Pons (tissue), 1 donor: Measurements from ENCODE around the gene HIRA.

Source experiments
- DNase-seq: peaks from one replicate; pipeline ENCODE4 v3.0.0-alpha.2; 2016; ENCODE audit warnings: low spot score

HIRA gene, protein sequence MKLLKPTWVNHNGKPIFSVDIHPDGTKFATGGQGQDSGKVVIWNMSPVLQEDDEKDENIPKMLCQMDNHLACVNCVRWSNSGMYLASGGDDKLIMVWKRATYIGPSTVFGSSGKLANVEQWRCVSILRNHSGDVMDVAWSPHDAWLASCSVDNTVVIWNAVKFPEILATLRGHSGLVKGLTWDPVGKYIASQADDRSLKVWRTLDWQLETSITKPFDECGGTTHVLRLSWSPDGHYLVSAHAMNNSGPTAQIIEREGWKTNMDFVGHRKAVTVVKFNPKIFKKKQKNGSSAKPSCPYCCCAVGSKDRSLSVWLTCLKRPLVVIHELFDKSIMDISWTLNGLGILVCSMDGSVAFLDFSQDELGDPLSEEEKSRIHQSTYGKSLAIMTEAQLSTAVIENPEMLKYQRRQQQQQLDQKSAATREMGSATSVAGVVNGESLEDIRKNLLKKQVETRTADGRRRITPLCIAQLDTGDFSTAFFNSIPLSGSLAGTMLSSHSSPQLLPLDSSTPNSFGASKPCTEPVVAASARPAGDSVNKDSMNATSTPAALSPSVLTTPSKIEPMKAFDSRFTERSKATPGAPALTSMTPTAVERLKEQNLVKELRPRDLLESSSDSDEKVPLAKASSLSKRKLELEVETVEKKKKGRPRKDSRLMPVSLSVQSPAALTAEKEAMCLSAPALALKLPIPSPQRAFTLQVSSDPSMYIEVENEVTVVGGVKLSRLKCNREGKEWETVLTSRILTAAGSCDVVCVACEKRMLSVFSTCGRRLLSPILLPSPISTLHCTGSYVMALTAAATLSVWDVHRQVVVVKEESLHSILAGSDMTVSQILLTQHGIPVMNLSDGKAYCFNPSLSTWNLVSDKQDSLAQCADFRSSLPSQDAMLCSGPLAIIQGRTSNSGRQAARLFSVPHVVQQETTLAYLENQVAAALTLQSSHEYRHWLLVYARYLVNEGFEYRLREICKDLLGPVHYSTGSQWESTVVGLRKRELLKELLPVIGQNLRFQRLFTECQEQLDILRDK

DNA sequence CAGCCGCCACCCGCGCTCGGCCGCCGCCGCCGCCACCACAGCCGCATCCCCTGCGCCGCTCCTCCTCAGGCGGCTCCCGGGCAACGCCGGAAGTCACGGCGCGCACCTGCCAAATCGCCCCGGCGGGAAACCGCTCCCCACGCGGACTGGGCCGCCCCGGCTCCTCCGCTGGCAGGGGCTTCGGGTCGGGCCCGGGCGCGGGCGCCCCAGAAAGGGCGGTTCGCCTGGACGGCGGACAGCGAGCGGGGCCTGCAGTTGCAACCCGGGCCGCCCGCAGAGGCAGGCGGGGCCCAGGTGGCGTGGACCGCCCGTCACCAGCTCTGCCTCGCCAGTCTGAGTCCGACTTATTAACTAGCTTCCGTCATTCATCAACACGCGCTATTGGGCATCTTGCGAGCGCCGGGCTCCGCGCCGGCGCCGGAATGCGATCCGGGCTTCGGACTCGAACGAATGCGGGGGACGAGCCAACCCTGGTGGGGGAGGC, at the start of gene HIRA:
Gene HIRA, minus strand, starts transcription at position 85 of the 484 bp plus-strand sequence. CDS start 257 bp downstream, outside the sequence.
- peak; percentile 76 for DNase-seq

DNA sequence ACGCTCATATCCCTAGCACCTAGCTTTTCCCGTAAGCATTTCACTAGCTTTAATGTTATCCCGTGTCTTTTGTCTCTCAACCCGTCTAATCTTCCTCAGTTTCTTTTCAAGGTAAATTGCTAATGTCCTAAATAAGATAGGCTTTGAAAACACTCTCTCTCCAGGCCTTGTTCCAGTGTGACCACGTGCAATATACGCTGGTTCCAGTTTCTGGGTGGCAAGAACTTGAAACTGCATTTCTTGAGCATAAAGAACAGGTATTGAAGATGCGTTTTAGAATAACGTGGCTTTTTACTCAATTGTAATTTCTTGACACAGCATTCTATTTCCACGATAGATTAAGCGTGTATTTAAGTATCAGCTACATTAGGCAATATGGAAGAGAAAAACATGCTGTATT, 49.3 kb upstream of the HIRA start:
- DNase-seq: no peak

DNA sequence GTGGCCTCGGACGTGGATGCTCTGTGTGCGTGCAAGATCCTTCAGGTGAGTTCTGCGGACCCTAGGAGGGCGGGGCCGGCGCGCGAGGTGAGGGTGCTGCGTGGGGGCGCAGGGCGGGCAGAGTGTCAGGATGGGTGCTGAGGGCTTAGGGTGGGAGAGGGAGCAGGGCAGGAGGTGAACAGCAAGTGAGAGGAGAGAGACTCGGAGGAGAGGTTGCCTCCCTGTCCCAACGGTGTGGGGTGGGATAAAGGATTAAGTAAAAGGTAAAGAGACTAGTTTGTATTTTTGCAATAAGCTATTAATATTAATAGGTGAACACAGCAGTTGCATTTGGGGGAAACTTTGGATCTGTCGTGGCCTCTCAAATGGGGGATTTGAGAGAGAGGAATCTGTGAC, 48.6 kb upstream of the HIRA start:
- DNase-seq: no peak

DNA sequence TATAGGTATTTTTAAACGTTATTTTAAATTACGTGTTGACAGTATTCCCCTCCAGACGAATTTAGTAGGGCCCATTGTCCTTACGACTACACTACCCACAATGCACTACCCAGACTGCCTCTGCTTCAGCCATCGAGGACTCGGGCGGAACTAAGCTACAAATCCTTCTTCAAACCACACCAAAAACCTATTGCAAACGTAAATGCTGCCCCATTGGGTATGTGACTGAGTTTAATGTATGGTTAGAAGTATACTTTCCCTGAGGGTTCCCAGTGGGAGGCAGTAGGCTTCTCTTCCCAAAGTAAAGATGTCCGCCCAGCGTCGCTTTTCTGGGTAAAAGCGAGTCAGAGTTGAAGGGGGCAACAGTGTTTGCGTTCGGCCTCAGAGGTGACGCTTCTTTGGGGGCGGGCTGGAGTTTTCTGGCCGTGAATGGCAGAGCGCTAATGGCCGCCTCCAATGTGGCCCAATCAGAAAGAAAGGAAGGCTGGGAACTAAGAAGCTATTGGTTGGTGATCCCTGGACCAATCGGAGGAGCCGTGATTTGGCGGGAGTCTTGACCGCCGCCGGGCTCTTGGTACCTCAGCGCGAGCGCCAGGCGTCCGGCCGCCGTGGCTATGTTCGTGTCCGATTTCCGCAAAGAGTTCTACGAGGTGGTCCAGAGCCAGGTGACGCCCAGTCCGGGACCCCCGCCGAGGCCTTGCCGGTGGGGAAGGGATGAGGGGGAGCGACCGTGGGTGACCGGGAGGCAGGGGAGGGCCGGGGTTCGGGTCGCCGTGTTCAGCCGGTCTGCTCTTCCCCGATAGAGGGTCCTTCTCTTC, 48.0 kb upstream of the HIRA start, which contains the start of gene CDC45:
Gene CDC45, plus strand, starts transcription at position 566 of the 818 bp plus-strand sequence. Its CDS starts 49 bp downstream, at position 615.
- peak; percentile 99 for DNase-seq

DNA sequence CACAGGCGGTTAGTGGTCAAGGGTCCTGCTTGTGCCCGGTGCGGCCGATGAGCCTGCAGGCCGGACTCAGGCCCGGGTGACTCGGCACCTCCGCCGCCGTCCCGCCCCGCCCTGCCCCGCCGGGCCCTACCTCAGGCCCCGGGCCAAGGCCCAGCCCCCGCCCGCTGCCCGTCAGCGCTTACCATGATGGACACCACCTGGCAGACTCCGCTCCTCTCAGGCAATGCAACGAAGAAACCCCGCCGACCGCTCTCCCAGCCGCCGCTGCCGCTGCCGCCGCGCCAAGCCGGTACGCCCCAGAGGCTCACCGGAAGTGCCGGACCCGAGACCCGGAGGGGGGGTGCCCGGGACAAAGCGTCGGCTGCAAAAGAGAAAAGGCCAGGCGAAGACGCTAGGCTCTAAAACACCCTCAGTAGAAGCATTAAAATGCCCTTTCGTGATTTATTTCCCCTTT, 47.4 kb upstream of the HIRA start, which contains the start of gene UFD1:
Gene UFD1, minus strand, starts transcription at position 293 of the 454 bp plus-strand sequence. Its CDS starts 108 bp downstream, at position 185.
- no peak for DNase-seq

DNA sequence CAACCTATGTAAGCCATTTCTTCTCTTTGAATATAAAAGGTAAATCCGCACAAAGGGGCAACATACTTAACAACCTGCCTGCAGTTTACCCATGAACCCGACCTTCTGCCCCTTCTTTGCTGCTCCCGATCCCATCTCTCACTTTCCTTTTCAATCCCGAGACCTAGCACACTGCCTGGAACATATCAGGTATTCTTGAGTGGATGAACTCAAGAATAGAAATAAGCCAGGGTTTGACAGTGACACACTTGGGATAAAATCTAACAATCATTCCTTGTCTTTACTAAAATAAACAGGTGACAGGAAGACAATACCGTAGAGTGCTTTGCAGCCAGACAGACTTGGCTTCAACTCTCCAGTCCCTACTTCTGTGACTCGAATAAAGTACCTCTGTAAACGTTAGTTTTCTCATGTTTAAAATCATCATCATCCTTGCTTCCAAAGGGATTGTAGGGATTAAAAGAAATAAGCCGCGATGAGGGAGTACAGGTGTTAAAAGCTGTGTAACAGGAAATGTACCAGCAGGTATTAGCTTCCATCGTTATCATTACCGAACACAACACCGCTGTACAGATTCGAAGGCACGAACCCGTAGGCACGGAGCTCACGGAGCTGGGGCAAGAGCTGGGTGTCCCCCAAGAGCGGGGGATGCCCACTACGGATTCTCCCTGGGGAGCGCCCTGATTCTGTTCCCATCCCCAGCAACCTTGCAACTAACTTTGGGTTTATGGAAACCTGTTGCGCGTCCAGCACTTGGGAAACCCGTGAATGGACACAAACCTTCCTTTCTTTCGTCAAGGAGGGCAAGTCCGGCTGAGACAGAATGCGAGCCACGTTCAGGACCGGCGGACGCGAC, 46.7 kb upstream of the HIRA start:
- DNase-seq: no peak

DNA sequence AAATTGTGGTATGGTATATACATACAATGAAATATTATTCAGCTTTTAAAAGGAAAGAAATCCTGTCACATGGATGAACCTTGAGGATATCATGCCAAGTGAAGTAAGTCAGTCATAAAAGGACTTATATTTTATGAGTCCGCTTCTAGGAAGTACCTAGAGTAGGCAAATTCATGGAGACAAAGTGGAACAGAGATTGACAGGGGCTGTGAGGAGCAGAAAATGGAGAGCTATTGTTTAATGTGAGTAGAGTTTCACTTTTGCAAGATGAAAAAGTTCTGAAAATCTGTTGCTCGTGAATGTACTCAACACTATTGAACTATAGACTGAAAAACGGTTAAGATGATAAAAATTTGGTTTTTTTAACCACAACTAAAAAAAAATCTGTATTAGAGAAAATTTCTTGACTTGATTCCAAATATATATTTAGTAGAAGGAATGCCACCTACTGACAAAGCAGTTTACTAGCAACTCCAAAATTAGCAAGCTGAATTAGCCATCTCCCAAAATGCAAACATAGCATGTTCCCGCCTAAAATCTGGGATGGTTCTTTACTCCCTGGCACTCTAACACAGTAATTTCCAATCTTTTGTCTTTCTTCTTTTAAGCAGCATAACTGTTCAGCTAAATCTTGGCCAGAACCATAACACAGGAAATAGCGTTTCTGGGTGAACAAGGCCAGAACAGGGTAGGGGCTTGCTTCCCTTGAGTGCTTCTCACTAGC, 46.0 kb upstream of the HIRA start:
- DNase-seq: no peak

DNA sequence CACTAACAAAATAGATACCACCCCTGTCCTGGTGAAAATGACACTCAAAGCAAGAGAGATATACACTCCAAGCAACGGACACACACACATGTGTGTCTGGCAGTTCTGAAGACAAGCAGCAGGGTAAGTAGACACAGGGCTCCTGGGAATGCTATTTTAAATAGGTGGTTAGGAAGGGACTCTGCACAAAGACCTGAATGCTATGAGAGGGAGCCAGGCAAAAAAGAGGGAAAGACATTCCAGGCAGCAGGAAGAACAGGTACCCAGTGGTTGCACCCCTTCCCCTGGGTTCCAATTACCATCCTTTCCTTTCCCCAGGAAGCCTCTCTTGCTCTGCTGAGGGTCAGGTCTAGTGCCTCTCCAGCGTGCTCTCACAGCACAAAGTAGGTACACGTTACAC, 44.5 kb upstream of the HIRA start:
- no peak for DNase-seq

DNA sequence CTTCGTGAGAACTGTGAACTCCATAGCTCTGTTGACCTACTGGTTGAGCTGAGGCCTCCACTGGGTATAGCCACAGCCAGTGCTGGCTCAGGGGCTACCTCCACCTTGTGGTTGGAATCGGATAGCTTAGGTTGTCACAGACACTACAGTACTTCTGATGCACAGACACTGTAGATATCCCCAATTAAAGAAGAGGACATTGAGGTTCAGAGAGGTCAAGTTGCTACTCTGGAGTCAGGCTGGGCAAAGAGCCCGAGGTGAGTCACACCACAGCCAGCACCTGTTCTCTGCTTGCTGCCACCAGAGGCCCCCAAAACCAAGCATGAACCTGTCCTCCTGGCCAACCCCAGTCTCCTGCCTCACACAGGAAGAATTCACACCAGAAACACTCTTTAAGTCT, 42.0 kb upstream of the HIRA start:
- no peak for DNase-seq

DNA sequence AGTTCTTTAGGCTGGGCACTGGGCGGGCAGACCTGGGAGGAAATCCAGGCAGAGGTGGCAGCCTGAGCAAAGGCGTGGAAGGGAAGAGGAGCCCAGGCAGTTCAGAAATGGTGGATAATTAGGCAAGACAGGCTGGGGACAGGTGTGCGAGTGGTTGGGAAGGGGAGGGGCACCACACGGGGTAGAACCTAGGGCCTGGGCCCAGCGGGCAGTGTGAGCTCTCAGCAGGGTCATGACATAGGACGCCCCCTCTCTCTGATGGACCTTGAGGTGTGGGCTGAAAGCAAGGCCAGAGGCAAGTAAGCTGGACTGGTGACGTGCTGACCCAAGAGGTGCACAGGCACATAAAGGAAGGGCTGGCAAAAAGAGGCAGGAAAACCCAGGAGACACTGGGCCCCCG, 40.7 kb upstream of the HIRA start:
- DNase-seq: no peak

DNA sequence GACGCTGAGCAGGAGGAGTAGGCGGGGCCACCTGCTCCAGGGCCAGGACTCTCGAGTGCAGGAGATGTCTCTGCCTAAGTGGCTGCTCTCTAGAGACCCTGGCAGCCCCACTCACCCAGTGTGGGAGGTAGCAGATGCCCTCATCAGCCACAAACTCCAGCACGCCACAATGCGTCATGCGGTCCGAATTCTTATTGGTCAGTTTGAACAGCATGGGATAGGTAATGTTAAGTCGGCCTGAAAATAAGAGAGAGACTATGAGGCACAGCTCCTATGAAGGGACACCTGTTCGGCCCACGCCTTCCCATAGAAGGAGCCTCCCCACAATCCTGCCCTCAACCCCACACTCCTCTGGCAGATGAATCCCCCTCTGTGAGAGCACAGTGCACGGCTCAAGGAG, 40.0 kb upstream of the HIRA start:
- no peak for DNase-seq

DNA sequence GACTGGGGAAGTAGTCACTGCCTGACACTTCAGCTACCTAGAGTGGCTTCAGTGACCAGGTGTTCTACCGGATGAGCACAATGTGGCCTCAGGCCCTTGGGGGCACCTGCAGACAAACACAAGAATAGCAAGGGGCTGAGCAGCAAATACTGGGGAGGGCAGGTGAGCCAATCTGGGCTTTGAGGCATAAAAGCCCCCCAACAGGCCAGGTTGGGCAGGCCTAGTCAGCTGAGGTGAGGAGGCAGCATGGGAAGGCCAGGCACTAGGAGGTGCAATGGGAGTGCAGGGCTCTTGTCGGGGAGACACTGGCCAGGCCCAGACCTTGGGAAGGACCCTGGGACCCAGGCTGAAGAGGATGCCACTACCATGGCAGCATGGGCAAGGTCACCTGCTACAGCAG, 38.5 kb upstream of the HIRA start:
- DNase-seq: no peak

DNA sequence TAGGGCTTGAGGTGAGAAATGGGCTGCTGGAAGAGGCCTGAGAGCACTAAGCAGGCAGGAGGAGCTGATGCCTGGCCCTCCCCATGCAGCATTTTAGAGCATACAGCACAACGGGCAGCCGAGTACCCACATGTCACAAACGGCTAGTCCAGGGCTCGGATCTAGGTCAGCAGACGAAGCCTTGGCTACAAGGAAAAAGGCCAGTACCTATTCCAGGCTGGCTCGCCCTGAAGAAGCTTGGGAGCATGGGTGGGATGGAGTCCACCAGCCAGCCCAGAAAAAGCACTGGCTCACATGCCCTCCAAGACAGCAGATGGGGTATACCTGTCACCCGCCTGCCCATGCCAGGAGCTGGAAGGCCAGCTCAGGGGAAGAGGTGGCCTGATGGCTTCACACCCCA, 37.9 kb upstream of the HIRA start:
- no peak for DNase-seq

DNA sequence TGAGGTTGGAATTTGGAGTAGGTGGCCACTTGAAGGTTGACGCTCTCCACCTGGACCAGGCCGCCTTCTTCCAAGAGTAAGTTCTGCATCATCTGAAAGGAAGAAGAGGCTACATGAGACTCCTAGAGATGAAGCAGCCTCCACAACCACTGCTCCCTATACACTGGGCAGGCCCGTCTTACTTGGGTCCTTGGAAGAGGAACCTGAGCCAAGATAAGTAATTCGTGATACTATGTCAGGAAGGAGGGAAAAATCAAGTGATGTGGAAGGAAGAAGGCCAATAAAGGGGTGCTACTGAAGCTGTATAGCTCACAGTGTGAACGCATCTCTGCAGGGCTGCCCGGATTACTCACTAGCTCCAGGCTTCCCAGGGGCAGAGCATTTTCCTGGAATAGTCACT, 36.4 kb upstream of the HIRA start:
- no peak for DNase-seq

DNA sequence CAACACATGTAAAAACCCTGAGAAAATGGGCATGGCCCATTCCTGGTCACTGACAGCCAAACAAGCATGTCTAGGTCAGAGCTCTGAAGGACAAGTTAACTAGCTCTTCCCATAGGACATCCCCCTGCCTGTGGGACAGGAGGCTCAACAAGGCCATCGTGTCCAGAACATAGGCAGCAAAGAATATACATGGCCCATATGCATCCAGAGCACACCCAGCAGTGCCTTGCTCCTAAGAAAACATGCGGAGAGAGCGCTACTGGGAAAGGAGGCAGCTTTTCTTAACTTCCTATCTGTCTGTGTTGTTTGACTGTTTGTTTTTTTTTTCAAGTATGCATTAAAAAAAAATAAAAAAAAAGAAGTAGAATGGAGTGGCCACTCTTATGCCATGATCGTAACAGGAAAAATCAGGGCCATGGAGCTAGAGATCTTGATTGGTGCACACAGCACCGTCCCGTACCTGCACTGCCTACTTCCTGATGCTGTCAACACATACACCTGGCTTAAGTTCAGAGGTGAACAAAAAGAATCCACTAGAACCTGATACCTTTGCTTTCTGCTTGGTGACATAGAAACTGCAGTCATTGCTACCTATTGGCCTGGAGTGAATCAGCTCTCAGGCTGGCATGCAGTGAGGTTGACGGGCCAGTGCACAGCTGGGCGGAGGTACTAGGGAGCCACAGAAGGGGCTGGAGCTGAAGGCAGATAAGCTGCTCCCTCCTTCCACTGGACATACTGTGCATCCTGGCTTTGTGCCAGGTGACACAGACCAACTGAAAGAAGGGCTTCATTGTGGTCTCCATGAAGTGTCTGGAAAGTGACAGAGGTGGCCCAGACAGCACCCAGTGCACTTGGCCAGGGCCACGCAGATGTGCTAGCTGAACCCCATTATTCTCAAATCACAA, 35.6 kb upstream of the HIRA start:
- no peak for DNase-seq

DNA sequence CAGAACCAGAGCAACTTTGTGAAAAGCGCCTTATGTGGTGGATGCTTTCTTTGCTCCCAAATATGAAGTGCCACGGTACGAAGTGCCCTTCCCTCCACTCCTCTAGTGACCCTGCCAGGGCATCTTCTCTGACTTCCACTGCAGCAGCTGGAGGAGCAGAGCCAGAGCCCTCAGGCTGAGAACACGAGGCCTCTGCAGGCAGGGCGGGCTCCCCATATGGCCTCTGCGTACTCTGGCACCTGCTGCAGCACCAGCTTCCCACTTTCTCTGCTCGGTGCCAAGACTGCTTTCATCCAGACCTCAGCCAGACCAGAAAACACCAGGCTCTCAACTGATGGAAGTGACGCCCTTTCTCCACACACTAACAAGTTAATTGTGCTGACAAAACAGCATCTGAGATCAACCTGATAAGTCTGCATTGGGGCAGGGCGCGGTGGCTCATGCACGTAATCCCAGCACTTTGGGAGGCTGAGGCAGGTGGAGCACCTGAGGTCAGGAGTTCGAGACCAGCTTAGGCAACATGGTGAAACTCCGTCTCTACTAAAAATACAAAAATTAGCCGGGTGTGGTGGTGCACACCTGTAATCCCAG, 34.7 kb upstream of the HIRA start:
- DNase-seq: no peak

DNA sequence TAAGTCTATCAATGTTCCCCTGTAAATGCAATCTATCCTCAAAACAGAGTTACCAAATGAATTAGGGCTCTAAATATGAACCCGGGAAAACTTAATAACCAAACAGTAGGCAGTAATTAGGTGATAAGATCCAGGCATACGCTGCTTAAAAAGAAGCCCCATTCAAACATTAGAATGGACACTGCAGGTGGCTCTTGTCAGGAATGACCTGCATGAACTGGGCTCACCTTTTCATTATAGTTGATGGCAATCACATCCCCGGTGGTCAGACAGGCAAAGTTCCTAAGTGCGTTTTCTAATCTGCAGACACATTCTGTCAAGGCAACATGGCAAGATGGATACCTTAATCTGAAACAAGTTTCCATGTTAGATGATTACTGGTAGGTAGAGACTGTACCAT, 33.4 kb upstream of the HIRA start:
- no peak for DNase-seq

DNA sequence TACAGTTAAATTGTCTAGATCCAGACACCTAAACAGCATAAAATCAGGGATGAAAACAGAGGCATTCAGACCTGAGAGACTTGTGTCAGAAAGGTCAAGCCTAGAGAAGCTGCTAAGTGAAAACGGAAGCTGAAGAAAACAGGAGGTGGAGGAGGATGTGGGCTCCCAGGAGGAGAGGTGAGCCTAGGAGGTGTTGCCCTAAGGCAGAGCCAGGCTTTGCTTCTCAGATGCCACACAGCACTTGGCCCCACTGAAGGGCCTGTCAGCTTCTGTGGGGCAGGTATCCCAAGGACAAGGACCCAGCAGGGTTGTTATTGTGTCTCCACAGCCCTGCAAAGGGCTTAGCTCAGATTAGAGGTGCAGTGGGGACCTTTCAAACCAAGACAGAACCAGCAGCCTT, 33.0 kb upstream of the HIRA start:
- DNase-seq: no peak
